GM21526 (cell line): ENCODE results near the gene NDUFS8.

Source experiments
- ATAC-seq: cut with Tn5 transposase; IDR thresholded peaks from one replicate; pipeline ENCODE4 v1.9.1; 2021; ENCODE audit warnings: moderate library complexity; ENCODE audit not compliant: unreplicated experiment, low FRiP score

NDUFS8 gene

GRCh38 chr11:68002938-68003845 is 27.3 kb upstream of the NDUFS8 start:
- no peak for ATAC-seq

- no peak for ATAC-seq
Measured at GRCh38 chr11:68003846-68004550, 26.5 kb upstream of the NDUFS8 start, which contains the start of gene UNC93B1. UNC93B1 (minus strand) TSS chr11:68004097; CDS start chr11:68004043, 54 bp downstream.

GRCh38 chr11:68004551-68005335 is 25.7 kb upstream of the NDUFS8 start:
- no peak for ATAC-seq

GRCh38 chr11:68006606-68007166 is 23.8 kb upstream of the NDUFS8 start:
- no peak for ATAC-seq

- ATAC-seq, result no peak
Measured at GRCh38 chr11:68007498-68008380, 22.7 kb upstream of the NDUFS8 start.

- no peak for ATAC-seq
Measured at GRCh38 chr11:68008381-68009337, 21.8 kb upstream of the NDUFS8 start.

GRCh38 chr11:68009391-68010089 is 20.9 kb upstream of the NDUFS8 start:
- no peak for ATAC-seq

- ATAC-seq, result no peak
Measured at GRCh38 chr11:68010090-68011041, 20.1 kb upstream of the NDUFS8 start, which contains the start of gene ALDH3B1. ALDH3B1 (plus strand) TSS chr11:68010327; CDS start chr11:68015298, 4,971 bp downstream.

- ATAC-seq, result no peak
Measured at GRCh38 chr11:68011051-68011943, 19.2 kb upstream of the NDUFS8 start.

GRCh38 chr11:68012044-68012842 is 18.2 kb upstream of the NDUFS8 start:
- no peak for ATAC-seq

- ATAC-seq, result no peak
Measured at GRCh38 chr11:68012843-68013610, 17.5 kb upstream of the NDUFS8 start.

- ATAC-seq, result no peak
Measured at GRCh38 chr11:68013611-68014156, 16.8 kb upstream of the NDUFS8 start.

GRCh38 chr11:68014157-68014946 is 16.1 kb upstream of the NDUFS8 start:
- ATAC-seq, result no peak
